Left lung (tissue), 14 donors: ENCODE measurements around the gene CENPT. TPM values are rescaled to one million over a fixed set of nuclear protein-coding genes. Genes with fewer than 3 reads are reported as not detected.

Source experiments
- ATAC-seq: fragments of 200-7000 bp; cut with Tn5 transposase; one replicate; pipeline ENCODE4 v1.9.1; 2020; ENCODE audit warnings: moderate library complexity
- DNase-seq, 4 donors: peaks; one replicate each; pipeline ENCODE4 v3.0.0-alpha.2; 2013 to 2020
- H3K27ac ChIP-seq, 2 donors: fragments of 200-600 bp; sonication (generic) in 1 of 2; one replicate each; pipeline versions ENCODE4 v1.5.0 to v1.8.0; 2020 to 2021
- H3K27me3 ChIP-seq, 2 donors: fragments of 200-600 bp; sonication (generic) in 1 of 2; one replicate each; pipeline versions ENCODE4 v1.5.0 to v1.8.0; 2020 to 2021
- H3K36me3 ChIP-seq, 2 donors: fragments of 200-600 bp; sonication (generic) in 1 of 2; one replicate each; pipeline versions ENCODE4 v1.5.0 to v1.8.0; 2020 to 2021
- H3K4me1 ChIP-seq, 2 donors: fragments of 200-600 bp; one replicate each; pipeline ENCODE4 v1.8.0; 2021
- H3K4me3 ChIP-seq, 2 donors: fragments of 200-600 bp; sonication (generic) in 1 of 2; one replicate each; pipeline versions ENCODE4 v1.5.0 to v1.8.0; 2020 to 2021; ENCODE audit warnings: mild to moderate bottlenecking in 1 of 2
- H3K9me3 ChIP-seq, 2 donors: fragments of 200-600 bp; sonication (generic) in 1 of 2; one replicate each; pipeline versions ENCODE4 v1.5.0 to v1.8.0; 2020 to 2021
- intact Hi-C, 2 donors: fragments of 100-400 bp; cut with DNase I; formaldehyde crosslinking; loops; one replicate each; pipeline versions ENCODE4 v1.11.2 to v1.14.2; 2022
- long read RNA-seq, 12 donors: library from polyadenylated mRNA in 2 of 12; unstranded in 2 of 12; transcript quantifications; one replicate each; pipeline ENCODE4 v2.0.0 and lab custom pipeline, GENCODE V29; 2019 to 2026
- polyA plus RNA-seq, 6 donors: library from polyadenylated mRNA; unstranded; fragments of 120-200 nt; gene quantifications; one replicate each; pipeline ENCODE4 v1.2.1, GENCODE V29; 2013; ENCODE audit not compliant: insufficient read length in 6 of 6
- total RNA-seq, 2 donors: library from RNA; stranded (reverse); fragmentation: NEBNext Ultra II Directional; extraction: Animal tissue kit (Norgen Biotek cat#: 25700); gene quantifications; one replicate each; pipeline ENCODE4 v1.2.1, GENCODE V29; 2021
- TF ChIP-seq, protein P1 (sequence below), 2 donors: fragments of 200-600 bp; sonication (generic) in 1 of 2; IDR thresholded peaks; one replicate each; pipeline versions ENCODE4 v1.5.0 to v1.8.0; 2021; ENCODE audit warnings: antibody characterized with exemption in 2 of 2
- donor health status: DM: no; HTN: yes; CAD: no.
- donor health status: DM: no; HTN: no; CAD: no.

CENPT gene, protein sequence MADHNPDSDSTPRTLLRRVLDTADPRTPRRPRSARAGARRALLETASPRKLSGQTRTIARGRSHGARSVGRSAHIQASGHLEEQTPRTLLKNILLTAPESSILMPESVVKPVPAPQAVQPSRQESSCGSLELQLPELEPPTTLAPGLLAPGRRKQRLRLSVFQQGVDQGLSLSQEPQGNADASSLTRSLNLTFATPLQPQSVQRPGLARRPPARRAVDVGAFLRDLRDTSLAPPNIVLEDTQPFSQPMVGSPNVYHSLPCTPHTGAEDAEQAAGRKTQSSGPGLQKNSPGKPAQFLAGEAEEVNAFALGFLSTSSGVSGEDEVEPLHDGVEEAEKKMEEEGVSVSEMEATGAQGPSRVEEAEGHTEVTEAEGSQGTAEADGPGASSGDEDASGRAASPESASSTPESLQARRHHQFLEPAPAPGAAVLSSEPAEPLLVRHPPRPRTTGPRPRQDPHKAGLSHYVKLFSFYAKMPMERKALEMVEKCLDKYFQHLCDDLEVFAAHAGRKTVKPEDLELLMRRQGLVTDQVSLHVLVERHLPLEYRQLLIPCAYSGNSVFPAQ
- total RNA-seq (10 to 100 TPM; 30.8 to 37.9 TPM), polyA plus RNA-seq (10 to 100 TPM; 47.7 to 62.6 (median 53.4) TPM)
- long read RNA-seq, donor 1, partial matches to known transcripts, result 5 of 7 reads
- long read RNA-seq, donor 1, other reads (novel, unspliced or antisense), result 0 of 7 reads
- long read RNA-seq, donor 2, partial matches to known transcripts, result 74 of 76 reads
- long read RNA-seq, donor 2, other reads (novel, unspliced or antisense), result 0 of 76 reads
- long read RNA-seq, donor 3, partial matches to known transcripts, result 0 of 3 reads
- long read RNA-seq, donor 3, other reads (novel, unspliced or antisense), result 0 of 3 reads
- long read RNA-seq, donor 4, partial matches to known transcripts, result 5 of 8 reads
- long read RNA-seq, donor 4, other reads (novel, unspliced or antisense), result 1 of 8 reads
- long read RNA-seq, donor 5, partial matches to known transcripts, result 8 of 11 reads
- long read RNA-seq, donor 5, other reads (novel, unspliced or antisense), result 0 of 11 reads
- long read RNA-seq, donor 6, partial matches to known transcripts, result 8 of 14 reads
- long read RNA-seq, donor 6, other reads (novel, unspliced or antisense), result 0 of 14 reads
- long read RNA-seq, donor 7, partial matches to known transcripts, result 0 of 5 reads
- long read RNA-seq, donor 7, other reads (novel, unspliced or antisense), result 0 of 5 reads
- long read RNA-seq, donor 8, partial matches to known transcripts, result 0 of 3 reads
- long read RNA-seq, donor 8, other reads (novel, unspliced or antisense), result 0 of 3 reads
- long read RNA-seq, donor 9, result 0 reads
- long read RNA-seq, donor 10, partial matches to known transcripts, result 3 of 13 reads
- long read RNA-seq, donor 10, other reads (novel, unspliced or antisense), result 6 of 13 reads
- long read RNA-seq, donor 11, result 0 reads
- long read RNA-seq, donor 12, transcript CENPT-218 (12 exons, 2,133 nt), result major isoform, 5 of 5 reads
- long read RNA-seq, donor 12, partial matches to known transcripts, result 0 of 5 reads
- long read RNA-seq, donor 12, other reads (novel, unspliced or antisense), result 0 of 5 reads

DNA sequence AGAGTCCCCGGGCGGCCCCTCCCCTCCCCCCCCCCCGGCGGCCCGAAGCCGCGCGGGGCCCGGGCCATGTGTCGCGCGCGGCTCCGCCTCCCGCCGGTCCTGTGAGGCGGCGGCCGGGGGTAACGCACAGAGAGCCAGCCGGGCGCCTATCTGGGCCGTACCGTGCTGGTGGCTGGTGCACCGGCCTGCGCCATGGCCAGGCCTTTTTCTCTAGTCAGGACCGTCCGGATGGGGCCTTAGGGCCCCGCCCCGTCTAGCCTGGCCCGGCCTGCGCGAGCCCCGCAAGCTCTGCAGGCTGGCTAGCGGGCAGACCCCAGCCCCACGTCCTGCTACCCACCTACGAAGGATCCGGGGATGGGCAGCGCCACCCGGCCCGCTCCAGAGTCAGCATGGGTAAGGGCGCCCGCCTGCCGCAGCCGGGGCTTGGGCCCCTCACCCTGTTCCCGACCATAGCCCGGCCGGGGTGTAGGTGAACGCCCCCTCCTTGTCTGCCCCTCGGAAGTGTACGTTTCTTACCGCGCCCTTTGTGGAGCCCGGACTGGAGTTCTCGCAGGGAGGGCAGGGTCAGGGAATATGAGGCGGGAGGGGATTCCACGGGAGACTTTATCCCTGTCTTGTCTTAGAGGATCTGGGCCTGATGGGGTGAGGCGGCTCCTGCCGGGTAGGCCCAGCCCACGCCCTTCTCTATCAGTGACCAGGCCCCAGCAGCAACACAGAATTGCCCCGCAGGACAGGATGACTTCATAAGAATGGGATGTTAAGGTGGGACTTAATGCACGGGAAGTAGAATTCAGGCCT, at the start of gene CENPT:
TSS of gene CENPT (minus strand) at position 630 of the 798 bp plus-strand sequence. CDS start 13,834 bp downstream, outside the sequence.
- DNase-seq (peak in 3 of 4 donors; percentile 57 to 91 (median 58)), ATAC-seq (peak; percentile 68)
- TF ChIP-seq, protein P1, sequence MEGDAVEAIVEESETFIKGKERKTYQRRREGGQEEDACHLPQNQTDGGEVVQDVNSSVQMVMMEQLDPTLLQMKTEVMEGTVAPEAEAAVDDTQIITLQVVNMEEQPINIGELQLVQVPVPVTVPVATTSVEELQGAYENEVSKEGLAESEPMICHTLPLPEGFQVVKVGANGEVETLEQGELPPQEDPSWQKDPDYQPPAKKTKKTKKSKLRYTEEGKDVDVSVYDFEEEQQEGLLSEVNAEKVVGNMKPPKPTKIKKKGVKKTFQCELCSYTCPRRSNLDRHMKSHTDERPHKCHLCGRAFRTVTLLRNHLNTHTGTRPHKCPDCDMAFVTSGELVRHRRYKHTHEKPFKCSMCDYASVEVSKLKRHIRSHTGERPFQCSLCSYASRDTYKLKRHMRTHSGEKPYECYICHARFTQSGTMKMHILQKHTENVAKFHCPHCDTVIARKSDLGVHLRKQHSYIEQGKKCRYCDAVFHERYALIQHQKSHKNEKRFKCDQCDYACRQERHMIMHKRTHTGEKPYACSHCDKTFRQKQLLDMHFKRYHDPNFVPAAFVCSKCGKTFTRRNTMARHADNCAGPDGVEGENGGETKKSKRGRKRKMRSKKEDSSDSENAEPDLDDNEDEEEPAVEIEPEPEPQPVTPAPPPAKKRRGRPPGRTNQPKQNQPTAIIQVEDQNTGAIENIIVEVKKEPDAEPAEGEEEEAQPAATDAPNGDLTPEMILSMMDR (IDR thresholded peaks at IDR 0.05), result peak in 1 of 2 donors; percentile 6
- Histone ChIP-seq H3K9me3 (no peaks in the 10 kb centered on the region), H3K27ac (peak within 1 kb of the TSS; percentile 95 to 96), H3K27me3 (no peaks in the 10 kb centered on the region), H3K36me3 (peaks cover 0 to 5% of the 10 kb centered on the region in 2 donors), H3K4me1 (peaks cover 41 to 61% of the 10 kb centered on the region in 2 donors), H3K4me3 (peak within 1 kb of the TSS; percentile 98)
- intact Hi-C loops, result no loop called here

DNA sequence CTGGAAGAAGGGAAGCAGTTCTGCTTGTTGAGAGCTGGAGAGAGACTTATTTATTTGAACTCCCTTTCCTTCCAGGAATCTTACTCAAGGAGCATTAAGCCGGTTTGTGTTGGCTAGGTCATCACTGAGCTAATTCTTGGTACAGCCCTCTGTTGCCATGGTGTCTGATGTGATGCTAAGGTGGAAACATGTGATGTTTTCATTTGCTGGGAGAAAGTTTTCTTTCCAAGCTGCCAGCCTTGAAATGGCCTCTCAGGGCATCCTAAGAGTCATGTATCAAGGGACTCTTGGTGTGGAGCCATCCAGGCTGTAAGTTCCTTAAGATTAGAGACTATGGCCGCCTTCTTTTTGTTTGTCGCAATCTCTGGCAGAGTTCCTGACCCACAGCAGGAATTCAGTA, 49.7 kb upstream of the CENPT start:
- Histone ChIP-seq H3K4me1 (peaks cover 6 to 57% of the 10 kb centered on the region in 2 donors), H3K9me3 (no peaks in the 10 kb centered on the region), H3K27ac (peak overlapping the region in 1 of 2 donors; percentile 41), H3K27me3 (no peaks in the 10 kb centered on the region), H3K36me3 (peaks cover 0 to 6% of the 10 kb centered on the region in 2 donors), H3K4me3 (no peak overlapping the region)
- intact Hi-C loops, result no loop called here
- no peak for DNase-seq
- ATAC-seq, result peak; percentile 9
- TF ChIP-seq, protein P1 (IDR thresholded peaks at IDR 0.05), result no peak

DNA sequence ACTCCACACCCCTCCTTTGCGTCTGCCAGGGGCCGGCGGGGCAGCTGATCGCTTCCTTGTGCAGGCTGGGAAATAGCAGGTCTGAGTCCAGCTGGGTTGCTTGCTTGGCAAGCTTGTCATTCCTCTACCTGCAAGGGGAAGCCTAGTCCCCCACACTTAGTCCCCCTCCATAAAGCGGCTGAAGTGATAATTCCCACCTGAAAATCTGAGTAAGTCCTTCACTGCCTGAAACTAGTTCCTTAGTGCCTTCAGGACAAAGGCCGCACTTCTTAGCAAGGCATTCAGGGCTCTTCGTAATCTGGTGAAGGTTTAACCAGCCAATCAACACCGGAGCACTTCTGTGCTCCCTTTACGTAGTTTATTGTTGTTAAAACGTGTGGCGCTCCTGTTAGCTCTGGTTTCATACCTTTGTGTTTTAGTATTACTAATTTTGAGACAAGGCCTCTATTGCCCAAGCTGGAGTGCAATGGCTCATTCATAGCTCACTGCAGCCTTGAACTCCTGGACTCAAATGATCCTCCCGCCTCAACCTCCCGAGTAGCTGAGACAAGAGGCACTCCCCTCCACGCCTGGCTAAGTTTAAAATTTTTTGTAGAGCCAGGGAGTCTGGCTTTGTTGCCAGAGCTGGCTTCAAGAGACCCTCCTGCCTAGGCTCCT, 46.4 kb upstream of the CENPT start:
- no peaks in the 10 kb centered on the region for H3K9me3 ChIP-seq
- H3K36me3 ChIP-seq, result no peaks in the 10 kb centered on the region
- peak overlapping the region; percentile 81 to 90 for H3K4me3 ChIP-seq
- H3K27ac ChIP-seq, result peak overlapping the region; percentile 90 to 94
- TF ChIP-seq, protein P1 (IDR thresholded peaks at IDR 0.05), result no peak
- DNase-seq, result no peak
- intact Hi-C loops, result no loop called here
- peak; percentile 17 for ATAC-seq
- peaks cover 6 to 52% of the 10 kb centered on the region in 2 donors for H3K4me1 ChIP-seq
- H3K27me3 ChIP-seq, result no peaks in the 10 kb centered on the region
